ENCODE measurements around the gene BRSK1.
A peak's percentile ranks its signal among the peaks of the same experiment; 100 is the strongest.
"Not testable (repeated sequence)": the region's sequence is repeated elsewhere in the genome, so short reads cannot be mapped to it uniquely, and the experiment has no call there.

The BRSK1 gene

GRCh38 chr19:55321466-55322137 is 37.8 kb downstream of the BRSK1 start:
- Histone ChIP-seq H3K36me3 (ENCODE audit: low read depth) (no peaks in the 10 kb centered on the region), H3K4me1 (ENCODE audit: insufficient read depth, poor library complexity, severe bottlenecking) (no peaks in the 10 kb centered on the region), H3K27ac (ENCODE audit: poor library complexity, severe bottlenecking) (no peak overlapping the region), H3K27me3 (ENCODE audit: insufficient read depth, poor library complexity, severe bottlenecking) (no peaks in the 10 kb centered on the region), H3K4me3 (ENCODE audit: severe bottlenecking) (no peak overlapping the region), H3K9me3 (ENCODE audit: severe bottlenecking) (no peaks in the 10 kb centered on the region)
- ATAC-seq (ENCODE audit: low read depth) (no peak), DNase-seq (ENCODE audit: low spot score) (no peak)
- TF ChIP-seq CTCF (IDR thresholded peaks at IDR 0.05; ENCODE audit: poor library complexity, severe bottlenecking): no peak

- Histone ChIP-seq H3K4me3 (ENCODE audit: severe bottlenecking) (no peak overlapping the region), H3K9me3 (ENCODE audit: severe bottlenecking) (no peaks in the 10 kb centered on the region), H3K4me1 (ENCODE audit: insufficient read depth, poor library complexity, severe bottlenecking) (peaks cover 2% of the 10 kb centered on the region), H3K27me3 (ENCODE audit: insufficient read depth, poor library complexity, severe bottlenecking) (no peaks in the 10 kb centered on the region), H3K36me3 (ENCODE audit: low read depth) (no peaks in the 10 kb centered on the region), H3K27ac (ENCODE audit: poor library complexity, severe bottlenecking) (no peak overlapping the region)
- no peak for DNase-seq (ENCODE audit: low spot score)
- no peak for TF ChIP-seq CTCF (IDR thresholded peaks at IDR 0.05; ENCODE audit: poor library complexity, severe bottlenecking)
- ATAC-seq (ENCODE audit: low read depth): peak; percentile 21; the same call in 2 of the 3 replicates
These were observed 38.5 kb downstream of the BRSK1 start for GRCh38 chr19:55322204-55322885.

GRCh38 chr19:55324662-55325061 is 40.9 kb downstream of the BRSK1 start:
- Histone ChIP-seq H3K4me1 (ENCODE audit: insufficient read depth, poor library complexity, severe bottlenecking) (peaks cover 7% of the 10 kb centered on the region), H3K9me3 (ENCODE audit: severe bottlenecking) (no peaks in the 10 kb centered on the region), H3K27ac (ENCODE audit: poor library complexity, severe bottlenecking) (no peak overlapping the region), H3K27me3 (ENCODE audit: insufficient read depth, poor library complexity, severe bottlenecking) (no peaks in the 10 kb centered on the region), H3K36me3 (ENCODE audit: low read depth) (no peaks in the 10 kb centered on the region), H3K4me3 (ENCODE audit: severe bottlenecking) (no peak overlapping the region)
- DNase-seq (ENCODE audit: low spot score) (no peak), ATAC-seq (ENCODE audit: low read depth) (no peak)
- TF ChIP-seq CTCF (IDR thresholded peaks at IDR 0.05; ENCODE audit: poor library complexity, severe bottlenecking): no peak

GRCh38 chr19:55325172-55325571 is 41.4 kb downstream of the BRSK1 start, which contains the start of gene TMEM150B:
Gene TMEM150B (minus strand): TSS chr19:55325341. CDS start chr19:55321036, 4,305 bp downstream.
- DNase-seq (ENCODE audit: low spot score) (no peak), ATAC-seq (ENCODE audit: low read depth) (no peak)
- Histone ChIP-seq H3K4me1 (ENCODE audit: insufficient read depth, poor library complexity, severe bottlenecking) (peaks cover 7% of the 10 kb centered on the region), H3K27me3 (ENCODE audit: insufficient read depth, poor library complexity, severe bottlenecking) (no peaks in the 10 kb centered on the region), H3K9me3 (ENCODE audit: severe bottlenecking) (no peaks in the 10 kb centered on the region), H3K27ac (ENCODE audit: poor library complexity, severe bottlenecking) (no peak within 1 kb of the TSS), H3K4me3 (ENCODE audit: severe bottlenecking) (no peak within 1 kb of the TSS), H3K36me3 (ENCODE audit: low read depth) (no peaks in the 10 kb centered on the region)
- TF ChIP-seq CTCF (IDR thresholded peaks at IDR 0.05; ENCODE audit: poor library complexity, severe bottlenecking): no peak

GRCh38 chr19:55328774-55329318 is 45.0 kb downstream of the BRSK1 start:
- H3K27me3 ChIP-seq (ENCODE audit: insufficient read depth, poor library complexity, severe bottlenecking); H3K9me3 ChIP-seq (ENCODE audit: severe bottlenecking); H3K36me3 ChIP-seq (ENCODE audit: low read depth); H3K27ac ChIP-seq (ENCODE audit: poor library complexity, severe bottlenecking); H3K4me3 ChIP-seq (ENCODE audit: severe bottlenecking); H3K4me1 ChIP-seq (ENCODE audit: insufficient read depth, poor library complexity, severe bottlenecking); ATAC-seq (ENCODE audit: low read depth); DNase-seq (ENCODE audit: low spot score): not testable (repeated sequence)

- not testable (repeated sequence) for H3K36me3 ChIP-seq (ENCODE audit: low read depth); DNase-seq (ENCODE audit: low spot score); H3K4me3 ChIP-seq (ENCODE audit: severe bottlenecking); H3K27me3 ChIP-seq (ENCODE audit: insufficient read depth, poor library complexity, severe bottlenecking); H3K27ac ChIP-seq (ENCODE audit: poor library complexity, severe bottlenecking); H3K4me1 ChIP-seq (ENCODE audit: insufficient read depth, poor library complexity, severe bottlenecking); H3K9me3 ChIP-seq (ENCODE audit: severe bottlenecking)
- ATAC-seq (ENCODE audit: low read depth): peak; percentile 35; the same call in 1 of the 3 replicates
These were observed 46.0 kb downstream of the BRSK1 start for GRCh38 chr19:55329791-55330190.
